Brain microvascular endothelial cell (primary cell): Measurements from ENCODE around the gene FSTL5.
A peak's percentile ranks its signal among the peaks of the same experiment; 100 is the strongest.

Experiments used
- DNase-seq: peaks from one replicate; pipeline ENCODE4 v3.0.0-alpha.2; 2020
- H3K27ac ChIP-seq: fragments of 250-450 bp; sonication (Bioruptor Pico); 2 replicates; pipeline ENCODE4 v1.5.1; 2020; ENCODE audit warnings: mild to moderate bottlenecking, moderate library complexity
- H3K27me3 ChIP-seq: fragments of 250-450 bp; sonication (Bioruptor Pico); replicated peaks from 2 replicates; pipeline ENCODE4 v1.5.1; 2020; ENCODE audit warnings: mild to moderate bottlenecking
- H3K36me3 ChIP-seq: fragments of 250-450 bp; sonication (Bioruptor Pico); replicated peaks from 2 replicates; pipeline ENCODE4 v1.5.1; 2020; ENCODE audit warnings: mild to moderate bottlenecking
- H3K4me3 ChIP-seq: 2 replicates; pipeline ENCODE4 v1.5.1; 2011; ENCODE audit warnings: low read depth, mild to moderate bottlenecking, control low read depth, low read length, moderate library complexity
- in situ Hi-C: cut with HindIII; loops from 2 replicates; pipeline ENCODE4 v1.10.0; 2017; ENCODE audit warnings: low sequenced_read_pairs, low pct_ligation_motif_present
- TF ChIP-seq, protein P1 (sequence below): IDR thresholded peaks from 2 replicates; pipeline ENCODE4 v1.5.1; 2011; ENCODE audit warnings: low read depth, mild to moderate bottlenecking, moderate library complexity, low read length, control low read depth, inconsistent platforms; ENCODE audit errors: missing control alignments

FSTL5 gene

DNA sequence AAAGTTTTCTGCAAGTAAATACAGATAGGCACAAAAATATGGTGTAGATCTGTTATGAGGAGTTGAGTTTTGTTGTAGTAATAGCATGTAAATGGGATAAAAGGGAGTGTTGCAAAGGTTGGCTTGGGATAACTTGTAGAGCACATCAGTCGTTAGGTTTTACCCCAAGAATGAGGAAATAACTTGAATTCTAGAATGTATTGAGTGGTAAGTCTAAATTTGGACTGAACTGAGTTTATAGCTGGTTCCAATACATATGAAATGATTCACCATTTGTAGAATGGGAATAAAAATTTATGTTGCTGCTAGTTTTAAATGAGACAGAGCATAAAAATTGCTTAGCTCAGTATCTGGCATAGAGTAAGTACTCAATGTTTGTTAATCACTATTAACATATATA, 719.2 kb downstream of the FSTL5 start:
- Histone ChIP-seq H3K27me3 (no peaks in the 10 kb centered on the region), H3K27ac (no peak overlapping the region), H3K4me3 (no peak overlapping the region), H3K36me3 (no peaks in the 10 kb centered on the region)
- in situ Hi-C loops: no loop called here
- no peak for DNase-seq
- TF ChIP-seq, protein P1, sequence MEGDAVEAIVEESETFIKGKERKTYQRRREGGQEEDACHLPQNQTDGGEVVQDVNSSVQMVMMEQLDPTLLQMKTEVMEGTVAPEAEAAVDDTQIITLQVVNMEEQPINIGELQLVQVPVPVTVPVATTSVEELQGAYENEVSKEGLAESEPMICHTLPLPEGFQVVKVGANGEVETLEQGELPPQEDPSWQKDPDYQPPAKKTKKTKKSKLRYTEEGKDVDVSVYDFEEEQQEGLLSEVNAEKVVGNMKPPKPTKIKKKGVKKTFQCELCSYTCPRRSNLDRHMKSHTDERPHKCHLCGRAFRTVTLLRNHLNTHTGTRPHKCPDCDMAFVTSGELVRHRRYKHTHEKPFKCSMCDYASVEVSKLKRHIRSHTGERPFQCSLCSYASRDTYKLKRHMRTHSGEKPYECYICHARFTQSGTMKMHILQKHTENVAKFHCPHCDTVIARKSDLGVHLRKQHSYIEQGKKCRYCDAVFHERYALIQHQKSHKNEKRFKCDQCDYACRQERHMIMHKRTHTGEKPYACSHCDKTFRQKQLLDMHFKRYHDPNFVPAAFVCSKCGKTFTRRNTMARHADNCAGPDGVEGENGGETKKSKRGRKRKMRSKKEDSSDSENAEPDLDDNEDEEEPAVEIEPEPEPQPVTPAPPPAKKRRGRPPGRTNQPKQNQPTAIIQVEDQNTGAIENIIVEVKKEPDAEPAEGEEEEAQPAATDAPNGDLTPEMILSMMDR: no peak

DNA sequence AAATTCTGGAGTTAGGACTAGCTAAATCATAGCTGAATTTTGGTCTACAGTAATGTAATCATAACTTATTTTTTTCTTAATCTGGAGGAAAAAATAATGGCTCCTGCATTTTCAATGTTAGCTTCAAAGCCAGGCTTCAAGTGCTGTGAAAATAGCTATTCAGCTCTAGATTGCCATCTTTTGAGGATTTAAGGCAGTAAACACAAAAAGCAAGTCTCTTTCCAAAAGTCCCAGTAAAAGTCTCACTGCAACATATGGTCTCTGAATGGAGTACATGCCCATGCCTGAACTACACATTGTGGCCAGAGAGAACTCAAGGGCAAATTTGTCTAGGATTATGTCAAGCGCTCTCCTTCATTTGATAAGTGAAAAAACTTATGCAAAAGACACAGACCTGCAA, 720.9 kb downstream of the FSTL5 start:
- no peaks in the 10 kb centered on the region for H3K27me3 ChIP-seq
- DNase-seq: no peak
- in situ Hi-C loops: no loop called here
- H3K27ac ChIP-seq: no peak overlapping the region
- H3K4me3 ChIP-seq: no peak overlapping the region
- TF ChIP-seq, protein P1: no peak
- H3K36me3 ChIP-seq: no peaks in the 10 kb centered on the region

DNA sequence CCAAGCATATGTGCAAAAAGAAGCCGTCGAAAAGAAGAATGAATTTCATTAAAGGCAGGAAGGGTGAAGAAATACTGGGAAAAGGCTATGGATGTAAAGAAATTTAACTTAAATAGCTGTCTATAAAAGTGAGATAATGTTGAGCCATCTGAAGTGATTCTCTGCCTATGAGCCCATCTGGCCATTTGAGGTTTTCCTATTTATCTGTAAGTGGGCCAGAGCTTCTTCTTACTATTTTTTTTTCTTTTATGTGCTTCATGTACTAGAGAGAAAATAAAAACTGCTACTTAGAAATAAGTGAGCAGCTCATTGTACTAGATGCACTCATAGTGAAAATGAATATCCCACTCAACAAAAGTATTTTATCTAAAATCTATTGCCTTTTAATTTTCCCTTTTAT, 725.7 kb downstream of the FSTL5 start:
- Histone ChIP-seq H3K36me3 (no peaks in the 10 kb centered on the region), H3K4me3 (no peak overlapping the region), H3K27ac (no peak overlapping the region), H3K27me3 (no peaks in the 10 kb centered on the region)
- no peak for DNase-seq
- in situ Hi-C loops: no loop called here
- TF ChIP-seq, protein P1: no peak

DNA sequence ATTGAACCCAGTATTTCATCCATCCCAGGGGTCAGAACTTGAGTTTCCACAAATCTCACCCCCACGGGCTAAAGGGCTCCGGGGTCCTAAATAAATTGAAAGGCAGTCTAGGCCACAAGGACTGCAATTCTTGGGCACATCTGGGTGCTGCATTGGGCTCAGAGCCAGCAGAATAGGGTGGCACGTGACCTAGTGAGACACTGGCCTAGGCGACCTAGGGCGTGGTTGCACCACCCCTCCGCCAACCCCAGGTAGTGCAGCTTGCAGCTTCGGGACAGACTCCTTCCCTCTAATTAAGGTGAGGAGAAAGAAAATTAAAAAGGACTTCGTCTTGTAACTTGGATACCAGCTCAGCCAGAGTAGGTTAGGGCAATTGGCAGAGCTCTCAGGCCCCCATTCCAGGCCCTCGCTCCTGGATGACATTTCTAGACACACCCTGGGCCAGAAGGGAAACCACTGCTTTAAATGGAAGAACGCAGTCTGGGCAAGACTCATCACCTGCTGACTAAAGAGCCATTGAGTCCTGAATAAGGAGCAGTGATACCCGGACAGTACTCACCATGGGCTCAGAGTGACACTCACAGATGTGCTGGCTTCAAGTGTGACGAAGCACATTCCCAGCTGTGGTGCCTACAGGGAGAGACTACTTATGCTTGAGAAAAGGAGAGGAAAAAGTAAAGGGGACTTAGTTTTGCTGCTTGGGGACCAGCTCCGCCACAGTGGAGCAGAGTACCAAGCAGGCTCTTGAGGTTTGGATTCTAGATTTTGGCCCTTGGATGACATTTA, 735.4 kb downstream of the FSTL5 start:
- TF ChIP-seq, protein P1: no peak
- Histone ChIP-seq H3K4me3 (no peak overlapping the region), H3K27me3 (no peaks in the 10 kb centered on the region), H3K27ac (no peak overlapping the region), H3K36me3 (no peaks in the 10 kb centered on the region)
- in situ Hi-C loops: no loop called here
- DNase-seq: no peak

DNA sequence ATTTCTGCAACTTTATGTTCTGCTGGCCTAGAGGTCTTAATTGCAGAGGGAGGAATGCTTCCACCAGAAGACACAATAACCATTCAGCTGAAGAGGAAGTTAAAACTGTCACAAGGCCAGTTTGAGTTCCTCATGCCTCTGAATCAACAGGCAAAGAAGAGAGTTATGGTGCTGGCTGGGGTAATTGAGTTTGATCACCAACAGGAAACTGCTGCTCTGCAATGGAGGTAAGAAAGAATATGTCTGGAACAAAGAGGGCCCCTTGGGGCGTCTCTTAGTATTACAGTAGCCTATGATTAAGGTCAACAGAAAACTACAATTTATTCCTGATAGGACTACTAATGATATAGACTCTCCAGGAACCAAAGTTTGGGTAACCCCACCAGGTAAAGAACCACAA, 744.0 kb downstream of the FSTL5 start:
- no peak overlapping the region for H3K27ac ChIP-seq
- in situ Hi-C loops: no loop called here
- no peaks in the 10 kb centered on the region for H3K36me3 ChIP-seq
- peak; percentile 4 for DNase-seq
- no peaks in the 10 kb centered on the region for H3K27me3 ChIP-seq
- no peak overlapping the region for H3K4me3 ChIP-seq
- TF ChIP-seq, protein P1: peak; percentile 20

DNA sequence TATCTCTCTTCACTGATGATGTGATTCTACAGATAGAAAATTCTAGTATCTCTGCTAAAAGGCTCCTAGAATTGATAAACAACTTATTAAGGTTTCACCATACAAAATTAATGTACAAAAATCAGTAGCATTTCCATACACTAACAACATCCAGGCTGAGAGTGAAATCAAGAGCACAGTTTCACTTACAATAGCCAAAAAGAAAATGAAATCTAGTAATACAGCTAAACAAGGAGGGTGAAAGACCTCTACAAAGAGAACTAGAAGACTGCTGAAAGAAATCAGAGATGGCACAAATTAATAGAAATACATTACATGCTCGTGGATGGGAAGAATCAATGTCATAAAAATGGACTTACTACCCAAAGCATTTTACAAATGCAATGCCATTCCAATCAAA, 751.9 kb downstream of the FSTL5 start:
- H3K4me3 ChIP-seq: no peak overlapping the region

More for the DNA sequence above, 751.9 kb downstream of the FSTL5 start:
- DNase-seq: no peak
- no peaks in the 10 kb centered on the region for H3K27me3 ChIP-seq
- TF ChIP-seq, protein P1: no peak
- H3K27ac ChIP-seq: no peak overlapping the region
- no peaks in the 10 kb centered on the region for H3K36me3 ChIP-seq
- in situ Hi-C loops: no loop called here
